K562 (cell line): ENCODE results near the gene LRTM1.

ENCODE experiments used
- ADNP ChIP-seq: fragments of 200-800 bp; sonication (Bioruptor generic); IDR thresholded peaks from 2 replicates; pipeline ENCODE4 v1.6.1; 2016; ENCODE audit warnings: missing genetic modification characterization, missing compliant biosample characterization
- CTCF ChIP-seq, 3 experiments: IDR thresholded peaks in 2 of 3; conservative IDR thresholded peaks in 1 of 3; 2 replicates each; pipeline ENCODE4 v1.5.1; 2011 to 2012; ENCODE audit warnings: low read length in 3 of 3, mild to moderate bottlenecking in 3 of 3, control low read depth in 2 of 3, improper control_type of control experiment in 1 of 3, inconsistent platforms in 1 of 3, low read depth in 1 of 3, mixed read lengths in 1 of 3, moderate library complexity in 1 of 3; ENCODE audit not compliant: insufficient read depth in 2 of 3
- FOSL1 ChIP-seq: fragments of 200-800 bp; sonication (Bioruptor generic); conservative IDR thresholded peaks from 2 replicates; pipeline ENCODE4 v1.6.1; 2016; ENCODE audit warnings: missing genetic modification characterization, missing compliant biosample characterization
- KDM1A ChIP-seq, 2 experiments: fragments of 450-650 bp; IDR thresholded peaks; 2 replicates each; pipeline ENCODE4 v1.6.1; 2016; ENCODE audit warnings: mild to moderate bottlenecking in 2 of 2
- MAX ChIP-seq: sonication (generic); formaldehyde crosslinking; IDR thresholded peaks from 2 replicates; pipeline ENCODE4 v1.9.0; 2022; ENCODE audit warnings: mild to moderate bottlenecking, missing genetic modification reagents
- PHF8 ChIP-seq: fragments of 200-600 bp; sonication (generic); IDR thresholded peaks from 2 replicates; pipeline ENCODE4 v1.6.1; 2012; ENCODE audit warnings: mixed run types, mild to moderate bottlenecking, inconsistent platforms, low read length, moderate library complexity, borderline replicate concordance
- PTBP1 ChIP-seq: fragments of 200-400 bp; formaldehyde crosslinking; IDR thresholded peaks from 2 replicates; pipeline ENCODE4 v1.6.1; 2017; ENCODE audit warnings: low read depth, low read length
- SMC3 ChIP-seq: conservative IDR thresholded peaks from 2 replicates; pipeline ENCODE4 v1.6.1; 2011; ENCODE audit warnings: low read depth, low read length, improper control_type of control experiment; ENCODE audit not compliant: insufficient read depth
- USF2 ChIP-seq: sonication (generic); formaldehyde crosslinking; IDR thresholded peaks from 2 replicates; pipeline ENCODE4 v1.5.0; 2020; ENCODE audit warnings: missing genetic modification reagents
- ZFP36 ChIP-seq: fragments of 150-350 bp; IDR thresholded peaks from 2 replicates; pipeline ENCODE4 v1.6.1; 2018; ENCODE audit warnings: low read length, low read depth; ENCODE audit not compliant: partially characterized antibody
- ZNF184 ChIP-seq: sonication (generic); formaldehyde crosslinking; IDR thresholded peaks from 2 replicates; pipeline ENCODE4 v1.5.0; 2020; ENCODE audit warnings: missing genetic modification reagents

GRCh38 chr3:54966979-54967378 lies 39.1 kb upstream of the LRTM1 start:
- TF ChIP-seq ADNP (no peak), ZNF184 (no peak), MAX (CRISPR knock-in tag) (no peak), SMC3 (no peak), PHF8 (no peak), ZFP36 (no peak), KDM1A (IDR thresholded peaks at IDR 0.05) (no peak), FOSL1 (tag) (no peak), CTCF (IDR thresholded peaks at IDR 0.05 in 2 of 3, conservative IDR thresholded peaks at IDR 0.05 in 1 of 3; ENCODE audit: insufficient read depth in 2 of 3, low read depth in 1 of 3, low read length in 3 of 3) (no peak), USF2 (CRISPR knock-in tag) (no peak), PTBP1 (no peak)
